ENCODE data around the gene SLC6A18.

The SLC6A18 gene

DNA sequence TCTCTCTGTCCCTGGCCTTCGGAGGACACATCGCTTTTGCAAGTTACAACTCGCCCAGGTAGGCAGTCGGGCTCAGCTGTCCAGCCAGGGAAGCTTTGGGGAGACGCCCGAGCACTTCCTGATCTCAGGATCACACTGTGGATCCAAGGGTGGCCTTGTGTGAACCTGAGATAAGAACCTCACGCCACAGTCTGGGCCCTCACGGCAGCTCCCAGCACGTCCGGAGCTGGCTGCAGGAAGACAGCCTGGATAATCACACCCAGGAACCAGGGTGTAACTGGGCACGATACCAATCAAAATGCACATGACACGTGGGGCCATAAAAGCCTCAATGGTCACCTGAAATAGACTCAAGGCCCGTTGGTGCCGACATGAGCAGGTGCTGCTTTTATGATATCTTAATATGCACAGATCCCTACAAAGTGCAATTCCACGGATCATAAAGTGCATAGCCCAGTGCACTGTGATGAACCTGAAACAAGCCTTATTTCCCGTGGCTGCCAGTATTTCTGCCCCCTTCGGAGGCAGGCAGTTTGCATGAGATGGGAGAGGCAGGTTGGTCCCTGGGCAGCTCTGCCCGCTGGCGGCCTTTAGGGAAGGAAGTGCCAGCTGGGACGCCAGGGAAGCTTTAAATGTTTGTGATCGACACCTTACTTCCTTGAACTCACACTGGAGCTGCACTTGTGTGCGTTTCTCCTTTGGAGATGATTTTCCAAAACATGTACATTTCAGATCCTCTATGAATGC is 14.5 kb downstream of the SLC6A18 start:
- no peak for DNase-seq

DNA sequence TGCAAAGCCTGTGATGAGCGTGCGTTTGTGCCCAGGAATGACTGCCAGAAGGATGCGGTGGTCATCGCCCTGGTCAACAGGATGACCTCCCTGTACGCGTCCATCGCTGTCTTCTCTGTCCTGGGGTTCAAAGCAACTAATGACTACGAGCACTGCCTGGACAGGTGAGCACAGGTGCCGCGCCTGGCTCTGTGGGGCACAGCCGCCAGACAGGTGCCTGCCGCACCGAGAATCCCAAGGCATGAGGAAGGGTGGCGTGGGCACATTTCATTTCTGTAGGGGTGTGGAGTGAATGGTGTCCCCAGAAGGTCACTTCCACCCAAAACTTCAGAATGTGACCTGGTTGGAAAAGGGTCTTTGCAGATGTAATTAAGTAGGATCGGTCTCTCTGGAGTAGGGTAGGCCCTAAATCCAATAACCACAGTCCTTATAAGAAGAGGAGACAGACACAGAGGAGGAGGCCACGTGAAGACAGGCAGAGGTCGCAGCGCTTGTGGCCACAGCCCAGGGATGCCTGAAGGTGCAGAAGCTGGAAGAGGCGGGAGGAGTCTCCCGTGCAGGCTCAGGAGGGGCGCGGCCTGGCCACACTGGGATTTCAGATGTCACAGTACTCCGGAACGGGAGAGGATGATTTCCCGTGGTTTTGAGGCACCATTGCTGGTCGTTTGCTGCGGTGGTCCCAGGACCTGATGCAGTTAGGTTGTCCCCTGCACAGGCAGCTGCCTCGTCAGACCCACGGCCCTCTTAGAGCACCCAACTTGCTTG is 15.5 kb downstream of the SLC6A18 start:
- DNase-seq: no peak

GRCh38 chr5:1241509-1242080 is 16.4 kb downstream of the SLC6A18 start:
- no peak for DNase-seq

DNA sequence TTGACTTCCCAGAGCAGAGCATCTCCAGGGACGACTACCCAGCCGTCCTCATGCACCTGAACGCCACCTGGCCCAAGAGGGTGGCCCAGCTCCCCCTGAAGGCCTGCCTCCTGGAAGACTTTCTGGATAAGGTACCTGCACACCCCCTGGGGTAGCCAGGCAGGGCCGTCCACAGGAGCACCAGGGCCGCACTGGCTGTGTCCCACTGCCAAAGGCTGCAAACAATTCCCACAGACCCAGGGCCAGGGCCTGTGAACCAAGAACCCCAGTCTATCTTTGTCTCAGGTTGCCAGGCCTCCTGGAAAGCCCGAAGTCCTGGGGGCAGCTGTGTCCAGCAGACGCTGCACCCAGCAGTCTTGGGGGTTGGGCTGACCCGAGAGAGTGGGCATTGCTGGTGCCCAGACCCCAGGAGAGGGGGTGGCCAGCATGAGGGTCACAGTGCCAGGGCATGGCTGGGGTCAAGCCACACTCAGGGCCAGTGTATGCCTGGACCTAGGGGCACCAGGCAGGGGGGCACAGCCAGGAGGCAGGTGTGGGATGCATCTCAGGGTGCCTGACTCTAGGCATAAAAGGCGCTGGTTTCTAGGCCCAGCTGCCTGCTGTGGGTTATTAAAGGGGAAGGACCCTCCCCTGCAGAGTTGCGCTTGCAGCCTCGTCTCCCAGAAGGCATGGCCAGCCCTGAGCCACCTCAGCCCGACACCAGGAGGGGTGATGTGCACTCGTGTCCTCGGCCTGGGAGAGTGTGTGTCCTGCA is 17.7 kb downstream of the SLC6A18 start:
- DNase-seq: no peak

GRCh38 chr5:1243487-1244130 is 18.4 kb downstream of the SLC6A18 start:
- DNase-seq: no peak

- DNase-seq: no peak
These were observed 19.1 kb downstream of the SLC6A18 start for GRCh38 chr5:1244255-1244654.

- no peak for DNase-seq
These were observed 19.8 kb downstream of the SLC6A18 start for GRCh38 chr5:1244976-1245375.

GRCh38 chr5:1245905-1246576 is 20.9 kb downstream of the SLC6A18 start:
- DNase-seq: no peak

GRCh38 chr5:1246711-1247431 is 21.7 kb downstream of the SLC6A18 start:
- peak; percentile 11 for DNase-seq

DNA sequence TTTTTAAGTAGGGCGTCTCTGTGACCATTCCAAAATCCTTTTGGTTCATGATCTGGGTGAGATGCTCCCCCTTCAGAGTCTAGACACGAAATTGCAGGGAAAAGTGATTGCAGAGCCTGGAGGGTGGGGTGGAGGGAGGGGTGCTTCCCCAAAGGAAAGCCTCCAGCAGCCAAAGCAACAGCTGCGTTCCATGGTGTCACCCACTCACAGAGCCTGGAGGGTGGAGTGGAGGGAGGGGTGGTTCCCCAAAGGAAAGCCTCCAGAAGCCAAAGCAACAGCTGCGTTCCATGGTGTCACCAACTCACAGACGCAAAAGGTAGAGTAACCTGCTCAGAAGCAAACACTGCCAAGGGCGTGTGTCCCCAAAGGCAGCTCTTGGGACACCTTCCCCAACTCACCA is 22.6 kb downstream of the SLC6A18 start:
- DNase-seq: no peak

DNA sequence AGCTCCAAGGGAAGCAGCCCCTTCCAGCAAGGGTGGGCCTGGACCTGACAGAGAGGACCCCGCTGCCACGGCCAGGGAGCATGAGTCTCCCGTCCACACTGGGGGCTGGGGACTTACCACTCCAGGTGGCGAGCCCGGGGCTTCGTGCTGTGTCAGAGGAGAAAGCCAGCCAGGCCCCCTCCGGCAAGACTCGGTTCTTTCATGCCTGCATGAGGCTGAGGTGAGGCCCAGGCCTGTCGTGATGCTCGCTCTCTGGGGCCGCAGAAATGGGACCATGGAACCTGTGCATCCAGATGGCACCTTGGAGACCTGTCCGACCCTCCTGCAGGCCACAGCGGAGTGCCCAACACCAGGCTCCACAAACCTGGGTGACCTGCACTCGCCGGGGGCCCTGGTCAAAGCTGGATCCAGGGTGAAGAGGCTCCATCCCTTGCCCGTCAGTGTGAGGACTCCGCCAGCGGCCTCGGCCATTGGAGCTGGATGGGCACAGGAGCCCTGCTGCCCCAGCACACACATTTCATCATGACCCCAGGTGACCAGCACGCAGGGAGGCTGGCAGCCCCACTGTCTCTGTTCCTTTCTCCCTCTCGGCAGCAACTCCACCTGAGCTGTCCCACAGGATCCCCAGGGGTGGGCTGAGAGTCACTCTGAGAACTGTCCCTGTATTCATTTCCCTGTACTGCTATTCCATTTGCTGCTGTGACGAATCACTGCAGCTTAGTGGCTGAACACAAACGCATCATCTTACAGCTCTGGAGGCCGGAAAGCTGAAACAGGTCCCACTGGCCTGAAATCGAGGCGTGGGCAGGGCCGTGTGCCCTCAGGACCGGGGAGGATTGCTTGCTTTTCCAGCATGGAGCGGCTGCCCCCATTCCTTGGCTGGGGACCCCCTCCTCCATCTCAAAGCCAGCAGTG is 24.4 kb downstream of the SLC6A18 start:
- DNase-seq: no peak

- no peak for DNase-seq
These were observed 26.7 kb downstream of the SLC6A18 start for GRCh38 chr5:1251678-1252580.

- DNase-seq: no peak
These were observed 27.5 kb downstream of the SLC6A18 start for GRCh38 chr5:1252681-1253080.

DNA sequence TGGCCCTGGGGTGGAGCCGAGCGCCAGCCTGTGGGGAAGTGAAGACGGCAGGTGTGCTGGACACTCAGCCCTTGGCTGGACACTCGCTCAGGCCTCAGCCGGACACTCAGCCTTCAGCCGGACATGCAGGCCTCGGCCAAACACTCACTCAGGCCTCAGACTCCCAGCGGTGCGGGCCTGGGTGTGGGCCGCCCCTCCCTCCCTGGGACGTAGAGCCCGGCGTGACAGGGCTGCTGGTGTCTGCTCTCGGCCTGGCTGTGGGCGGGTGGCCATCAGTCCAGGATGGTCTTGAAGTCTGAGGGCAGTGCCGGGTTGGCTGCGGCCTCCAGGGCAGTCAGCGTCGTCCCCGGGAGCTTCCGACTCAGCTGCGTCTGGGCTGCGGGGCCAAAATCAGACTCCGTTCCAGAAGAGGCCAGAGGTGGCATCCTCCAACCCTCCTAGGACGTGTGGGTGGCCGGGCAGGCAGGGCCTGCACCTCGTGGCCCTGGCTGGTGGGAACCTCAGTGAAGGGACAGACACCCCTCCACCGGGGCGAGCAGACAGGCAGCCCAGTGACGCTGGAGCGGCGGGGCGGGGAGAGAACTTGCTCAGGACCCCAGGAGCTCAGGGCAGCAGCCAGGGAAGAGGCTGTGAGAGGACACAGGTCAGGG is 28.4 kb downstream of the SLC6A18 start:
- no peak for DNase-seq

DNA sequence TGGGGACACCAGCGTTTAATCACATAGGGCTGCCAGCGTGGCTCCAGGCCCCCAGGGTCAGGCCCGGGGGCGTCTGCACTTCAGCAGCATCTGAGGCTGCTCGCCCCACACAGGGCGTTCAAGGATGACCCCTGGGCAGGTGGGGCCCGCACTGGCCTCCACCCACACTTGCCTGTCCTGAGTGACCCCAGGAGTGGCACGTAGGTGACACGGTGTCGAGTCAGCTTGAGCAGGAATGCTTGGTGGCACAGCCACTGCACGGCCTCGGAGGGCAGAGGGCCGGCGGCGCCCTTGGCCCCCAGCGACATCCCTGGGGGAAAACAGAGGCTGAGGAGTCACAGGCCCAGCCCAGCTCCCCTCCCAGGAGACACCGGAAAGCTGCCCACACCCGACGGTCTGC is 29.0 kb downstream of the SLC6A18 start:
- no peak for DNase-seq

DNA sequence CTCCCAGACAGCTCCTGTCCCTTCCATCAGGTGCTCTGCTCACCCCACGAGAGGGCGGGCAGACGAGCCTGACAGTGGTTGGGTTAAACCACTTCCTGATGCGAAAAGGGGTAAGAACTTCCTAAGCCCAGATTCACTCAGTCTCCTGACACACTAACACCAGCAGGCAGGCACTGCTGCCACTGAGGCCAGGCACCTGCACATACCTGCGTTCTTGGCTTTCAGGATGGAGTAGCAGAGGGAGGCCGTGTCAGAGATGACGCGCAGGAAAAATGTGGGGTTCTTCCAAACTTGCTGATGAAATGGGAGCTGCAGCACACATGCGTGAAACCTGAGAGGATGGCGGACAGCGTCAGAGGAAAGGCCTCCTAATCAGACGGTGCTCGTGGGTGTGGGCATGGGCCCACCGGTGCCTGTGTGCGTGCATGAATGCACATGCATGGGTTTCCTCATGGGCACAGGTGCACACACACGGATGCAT is 29.9 kb downstream of the SLC6A18 start:
- no peak for DNase-seq

- DNase-seq: no peak
These were observed 31.6 kb downstream of the SLC6A18 start for GRCh38 chr5:1256776-1257175.

GRCh38 chr5:1257363-1257762 is 32.2 kb downstream of the SLC6A18 start:
- DNase-seq: no peak

- DNase-seq: no peak
These were observed 32.7 kb downstream of the SLC6A18 start for GRCh38 chr5:1257841-1258240.
